ENCODE data around the gene RYR1. TPM values are rescaled to one million over a fixed set of nuclear protein-coding genes. Genes with fewer than 3 reads are reported as not detected.

Gene RYR1
- total and polyA plus RNA-seq, 10 of the 15 experiments (the other 5 are each of a cell fraction or from before 2014, with no cell fraction given), result under 0.01 to 0.32 (median 0.07) TPM; not detected in 1

DNA sequence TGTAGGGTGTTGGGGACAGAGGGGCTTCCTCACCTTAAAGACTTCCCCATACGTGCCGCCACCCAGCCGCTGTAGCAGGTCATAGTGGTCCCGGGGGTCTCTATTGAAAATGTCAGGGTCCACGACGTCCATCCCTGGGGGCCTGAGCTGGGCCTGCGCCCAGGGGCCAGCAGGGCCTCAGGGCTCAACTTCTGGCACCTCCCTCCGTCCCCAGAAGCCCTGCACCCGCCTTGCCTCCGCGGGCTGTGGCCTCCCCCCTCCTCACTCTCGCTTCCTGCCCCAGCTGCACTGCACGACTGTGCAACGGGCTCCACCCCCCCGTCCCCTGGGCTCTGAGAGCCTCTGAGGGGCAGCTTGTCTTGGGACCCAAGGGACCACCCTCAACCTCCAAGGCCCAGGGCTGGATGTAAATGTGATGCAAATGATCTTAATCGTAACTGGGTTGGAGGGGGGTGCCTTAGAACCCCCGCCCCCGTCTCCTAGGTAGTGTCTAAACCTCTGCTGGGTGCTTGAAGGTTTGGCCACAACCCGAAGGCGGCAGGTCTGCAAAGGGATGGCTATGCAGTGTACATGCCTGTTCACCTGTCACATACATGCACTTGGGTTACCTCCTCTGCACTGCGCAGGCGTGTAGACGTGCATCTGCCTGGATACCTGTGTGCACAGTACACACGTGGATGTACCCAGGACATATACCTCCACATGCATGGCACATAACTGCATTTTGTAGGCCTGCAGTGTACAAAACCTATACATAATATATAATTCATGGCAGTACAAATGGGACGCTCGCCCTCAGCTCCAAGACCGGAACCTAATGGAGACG is 184.5 kb downstream of the RYR1 start, which contains the start of gene MAP4K1:
MAP4K1 (minus strand) TSS at position 190 of the 826 bp plus-strand sequence; CDS start at position 132, 58 bp downstream.
- intact Hi-C loops (cut with micrococcal nuclease; ENCODE audit: unreplicated experiment) (loop anchor here (1.0 to 2.0 kb wide), 2 partner anchors 61 to 73 kb away; no protein-coding TSS in a partner anchor), in situ Hi-C loops (cut with MboI) (loop anchor here (5.0 kb wide), 1 partner anchor 56 kb away; no protein-coding TSS in a partner anchor)
- ChIA-PET POLR2A (interaction anchor here (0.5 to 6.2 kb wide), 24 partner anchors 12 to 826 kb away, joined by 3 to 135 read pairs (median 4); partner anchors contain the start of genes ACTN4, ECH1, FAM98C and MRPS12), SMC1A (ENCODE audit: uncharacterized antibody, unreplicated experiment) (interaction anchor here (0.8 to 7.0 kb wide), 19 partner anchors 9 to 313 kb away, joined by 3 to 85 read pairs (median 6); partner anchors contain the start of genes ACTN4, FAM98C, MRPS12 and SARS2), RAD21 (ENCODE audit: unreplicated experiment) (interaction anchor here (0.6 to 5.6 kb wide), 20 partner anchors 11 to 1324 kb away, joined by 3 to 135 read pairs (median 6); partner anchors contain the start of genes ACTN4, ECH1, FAM98C and MRPS12), CTCF (interaction anchor here (0.5 to 6.5 kb wide), 15 partner anchors 11 to 312 kb away, joined by 3 to 74 read pairs (median 6); partner anchors contain the start of genes ACTN4, FAM98C, MRPS12 and RINL)
- Histone ChIP-seq H3K4me1 (ENCODE audit: control insufficient read depth, insufficient read depth, low read length) (peaks cover 12% of the 10 kb centered on the region), H2AFZ (ENCODE audit: control insufficient read depth, low read depth, low read length) (peak within 1 kb of the TSS; percentile 71), H3K9me3 (replicated peaks; ENCODE audit: control insufficient read depth, insufficient read depth, low read length) (no peaks in the 10 kb centered on the region), H3K27ac (ENCODE audit: control insufficient read depth, insufficient read depth) (peak within 1 kb of the TSS; percentile 98), H3K4me3 (peak within 1 kb of the TSS; percentile 84), H3K36me3 (ENCODE audit: control insufficient read depth in 2 of 2, insufficient read depth in 2 of 2, low read length in 1 of 2) (peaks cover 10 to 16% of the 10 kb centered on the region in 2 experiments), H3K79me2 (ENCODE audit: control insufficient read depth, insufficient read depth, low read length) (peaks cover 51% of the 10 kb centered on the region), H3K9ac (ENCODE audit: control insufficient read depth, insufficient read depth, low read length) (peak within 1 kb of the TSS; percentile 92), H3K4me2 (ENCODE audit: control insufficient read depth, insufficient read depth) (peak within 1 kb of the TSS; percentile 85), H3K27me3 (replicated peaks in 1 of 2; ENCODE audit: control insufficient read depth in 2 of 2, insufficient read depth in 2 of 2, low read length in 1 of 2) (no peaks in the 10 kb centered on the region), H4K20me1 (ENCODE audit: control insufficient read depth, insufficient read depth) (no peaks in the 10 kb centered on the region)
- no TSS peak for BruUV-seq (replicated peaks)
- peak; percentile 88 for DNase-seq (ENCODE audit: low read depth, low spot score)
- 3% methylated on average over 25 of the region's 28 CpGs for WGBS (ENCODE audit: insufficient coverage, insufficient replicate concordance, low lambda C conversion rate, missing lambda C conversion rate)
- ATAC-seq, result peak; percentile 88
- peak; percentile 84 for FAIRE-seq
- TF ChIP-seq BHLHE40 (IDR thresholded peaks at IDR 0.05; ENCODE audit: borderline replicate concordance in 1 of 2, low read depth in 2 of 2, low read length in 1 of 2) (peak; percentile 82 to 83), ZNF622 (IDR thresholded peaks at IDR 0.05) (no peak), JUNB (IDR thresholded peaks at IDR 0.05) (no peak), PAX5 (IDR thresholded peaks at IDR 0.05; ENCODE audit: borderline replicate concordance, low read depth, low read length) (peak; percentile 74; the same call in 1 of the 2 replicates), WRNIP1 (IDR thresholded peaks at IDR 0.05; ENCODE audit: borderline replicate concordance, low read depth, low read length) (peak; percentile 90; the same call in 1 of the 2 replicates), TCF3 (IDR thresholded peaks at IDR 0.05; ENCODE audit: borderline replicate concordance, insufficient read depth, low read depth, low read length) (peak; percentile 64), FOXM1 (IDR thresholded peaks at IDR 0.05; ENCODE audit: low read depth, low read length) (no peak), GABPA (IDR thresholded peaks at IDR 0.05; ENCODE audit: low read depth) (no peak), ESRRA (IDR thresholded peaks at IDR 0.05; ENCODE audit: low read length) (no peak), POU2F2 (IDR thresholded peaks at IDR 0.05; ENCODE audit: borderline replicate concordance, low read depth, low read length) (peak; percentile 94; the same call in 2 of the 3 replicates), MXI1 (IDR thresholded peaks at IDR 0.05; ENCODE audit: low read depth, low read length) (peak; percentile 58; the same call in 1 of the 2 replicates), ASH2L (IDR thresholded peaks at IDR 0.05; ENCODE audit: borderline replicate concordance, low read depth) (no peak), SMAD1 (IDR thresholded peaks at IDR 0.05; ENCODE audit: low read depth, partially characterized antibody) (no peak), RELA (IDR thresholded peaks at IDR 0.05; ENCODE audit: borderline replicate concordance, partially characterized antibody) (no peak)
- TF ChIP-seq, protein P1, sequence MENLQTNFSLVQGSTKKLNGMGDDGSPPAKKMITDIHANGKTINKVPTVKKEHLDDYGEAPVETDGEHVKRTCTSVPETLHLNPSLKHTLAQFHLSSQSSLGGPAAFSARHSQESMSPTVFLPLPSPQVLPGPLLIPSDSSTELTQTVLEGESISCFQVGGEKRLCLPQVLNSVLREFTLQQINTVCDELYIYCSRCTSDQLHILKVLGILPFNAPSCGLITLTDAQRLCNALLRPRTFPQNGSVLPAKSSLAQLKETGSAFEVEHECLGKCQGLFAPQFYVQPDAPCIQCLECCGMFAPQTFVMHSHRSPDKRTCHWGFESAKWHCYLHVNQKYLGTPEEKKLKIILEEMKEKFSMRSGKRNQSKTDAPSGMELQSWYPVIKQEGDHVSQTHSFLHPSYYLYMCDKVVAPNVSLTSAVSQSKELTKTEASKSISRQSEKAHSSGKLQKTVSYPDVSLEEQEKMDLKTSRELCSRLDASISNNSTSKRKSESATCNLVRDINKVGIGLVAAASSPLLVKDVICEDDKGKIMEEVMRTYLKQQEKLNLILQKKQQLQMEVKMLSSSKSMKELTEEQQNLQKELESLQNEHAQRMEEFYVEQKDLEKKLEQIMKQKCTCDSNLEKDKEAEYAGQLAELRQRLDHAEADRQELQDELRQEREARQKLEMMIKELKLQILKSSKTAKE (IDR thresholded peaks at IDR 0.05; ENCODE audit: low read depth, poor library complexity, severe bottlenecking), result no peak
- TF ChIP-seq, protein P2, sequence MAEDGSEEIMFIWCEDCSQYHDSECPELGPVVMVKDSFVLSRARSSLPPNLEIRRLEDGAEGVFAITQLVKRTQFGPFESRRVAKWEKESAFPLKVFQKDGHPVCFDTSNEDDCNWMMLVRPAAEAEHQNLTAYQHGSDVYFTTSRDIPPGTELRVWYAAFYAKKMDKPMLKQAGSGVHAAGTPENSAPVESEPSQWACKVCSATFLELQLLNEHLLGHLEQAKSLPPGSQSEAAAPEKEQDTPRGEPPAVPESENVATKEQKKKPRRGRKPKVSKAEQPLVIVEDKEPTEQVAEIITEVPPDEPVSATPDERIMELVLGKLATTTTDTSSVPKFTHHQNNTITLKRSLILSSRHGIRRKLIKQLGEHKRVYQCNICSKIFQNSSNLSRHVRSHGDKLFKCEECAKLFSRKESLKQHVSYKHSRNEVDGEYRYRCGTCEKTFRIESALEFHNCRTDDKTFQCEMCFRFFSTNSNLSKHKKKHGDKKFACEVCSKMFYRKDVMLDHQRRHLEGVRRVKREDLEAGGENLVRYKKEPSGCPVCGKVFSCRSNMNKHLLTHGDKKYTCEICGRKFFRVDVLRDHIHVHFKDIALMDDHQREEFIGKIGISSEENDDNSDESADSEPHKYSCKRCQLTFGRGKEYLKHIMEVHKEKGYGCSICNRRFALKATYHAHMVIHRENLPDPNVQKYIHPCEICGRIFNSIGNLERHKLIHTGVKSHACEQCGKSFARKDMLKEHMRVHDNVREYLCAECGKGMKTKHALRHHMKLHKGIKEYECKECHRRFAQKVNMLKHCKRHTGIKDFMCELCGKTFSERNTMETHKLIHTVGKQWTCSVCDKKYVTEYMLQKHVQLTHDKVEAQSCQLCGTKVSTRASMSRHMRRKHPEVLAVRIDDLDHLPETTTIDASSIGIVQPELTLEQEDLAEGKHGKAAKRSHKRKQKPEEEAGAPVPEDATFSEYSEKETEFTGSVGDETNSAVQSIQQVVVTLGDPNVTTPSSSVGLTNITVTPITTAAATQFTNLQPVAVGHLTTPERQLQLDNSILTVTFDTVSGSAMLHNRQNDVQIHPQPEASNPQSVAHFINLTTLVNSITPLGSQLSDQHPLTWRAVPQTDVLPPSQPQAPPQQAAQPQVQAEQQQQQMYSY (CRISPR knock-in tag; IDR thresholded peaks at IDR 0.05), result no peak
